ENCODE data around the gene FUCA1.

The FUCA1 gene

GRCh38 chr1:23909412-23909811 is 41.3 kb upstream of the FUCA1 start:
- 89% methylated on average over 10 of the region's 10 CpGs for WGBS
- H2BK15ac ChIP-seq (ENCODE audit: low read depth, poor library complexity, severe bottlenecking) = no peak overlapping the region
- DNase-seq = no peak

GRCh38 chr1:23908453-23909341 is 40.6 kb upstream of the FUCA1 start:
- no peak overlapping the region for H2BK120ac ChIP-seq (ENCODE audit: low read depth, low read length)
- no peak overlapping the region for H2AK5ac ChIP-seq (ENCODE audit: low read length, severe bottlenecking)
- H3K23ac ChIP-seq (ENCODE audit: low read length in 2 of 2) = no peak overlapping the region
- H3K4ac ChIP-seq (ENCODE audit: low read depth in 1 of 2, low read length in 2 of 2) = no peak overlapping the region
- H3K79me1 ChIP-seq (replicated peaks; ENCODE audit: low read length, poor library complexity, severe bottlenecking) = no peaks in the 10 kb centered on the region
- no peak overlapping the region for H3K14ac ChIP-seq (ENCODE audit: low read length in 2 of 2)
- no peak overlapping the region for H2BK5ac ChIP-seq (ENCODE audit: low read depth, low read length, poor library complexity, severe bottlenecking)
- peaks cover 27 to 69% of the 10 kb centered on the region in 2 experiments for H3K27me3 ChIP-seq (ENCODE audit: control insufficient read depth in 1 of 2, insufficient read depth in 1 of 2, low read length in 2 of 2)
- H2BK15ac ChIP-seq (ENCODE audit: low read depth, poor library complexity, severe bottlenecking) = no peak overlapping the region
- H3K9ac ChIP-seq (ENCODE audit: low read length) = no peak overlapping the region
- no peak overlapping the region for H4K91ac ChIP-seq (ENCODE audit: low read length)
- H4K8ac ChIP-seq (ENCODE audit: low read length) = no peak overlapping the region
- no peak overlapping the region for H2AFZ ChIP-seq (ENCODE audit: low read depth, low read length)
- no peak for DNase-seq
- H2BK12ac ChIP-seq (ENCODE audit: low read length in 2 of 2) = no peak overlapping the region
- H3K18ac ChIP-seq (ENCODE audit: low read depth in 1 of 2, low read length in 2 of 2) = no peak overlapping the region
- no peak overlapping the region for H3K4me2 ChIP-seq (ENCODE audit: low read length, poor library complexity, severe bottlenecking)
- 69% methylated on average over 8 of the region's 9 CpGs for WGBS
- no peak overlapping the region for H3K27ac ChIP-seq (ENCODE audit: low read length, poor library complexity, severe bottlenecking)
- no peaks in the 10 kb centered on the region for H3K4me1 ChIP-seq (ENCODE audit: control insufficient read depth, insufficient read depth, low read depth, low read length)
- no peaks in the 10 kb centered on the region for H3K9me3 ChIP-seq (ENCODE audit: control insufficient read depth, low read length)
- no peaks in the 10 kb centered on the region for H3K36me3 ChIP-seq (ENCODE audit: control insufficient read depth in 1 of 2, insufficient read depth in 2 of 2, low read depth in 1 of 2, low read length in 2 of 2)
- H3K4me3 ChIP-seq (ENCODE audit: insufficient read depth in 1 of 2, low read depth in 1 of 2, low read length in 2 of 2) = no peak overlapping the region

More at GRCh38 chr1:23909412-23909811, 41.3 kb upstream of the FUCA1 start:
- Histone ChIP-seq H3K36me3 (ENCODE audit: control insufficient read depth in 1 of 2, insufficient read depth in 2 of 2, low read depth in 1 of 2, low read length in 2 of 2) (no peaks in the 10 kb centered on the region), H2AFZ (ENCODE audit: low read depth, low read length) (no peak overlapping the region), H2BK5ac (ENCODE audit: low read depth, low read length, poor library complexity, severe bottlenecking) (no peak overlapping the region), H4K8ac (ENCODE audit: low read length) (no peak overlapping the region), H3K27me3 (ENCODE audit: control insufficient read depth in 1 of 2, insufficient read depth in 1 of 2, low read length in 2 of 2) (peaks cover 20 to 62% of the 10 kb centered on the region in 2 experiments), H3K23ac (ENCODE audit: low read length in 2 of 2) (no peak overlapping the region), H3K18ac (ENCODE audit: low read depth in 1 of 2, low read length in 2 of 2) (no peak overlapping the region), H3K4me3 (ENCODE audit: insufficient read depth in 1 of 2, low read depth in 1 of 2, low read length in 2 of 2) (no peak overlapping the region), H3K4ac (ENCODE audit: low read depth in 1 of 2, low read length in 2 of 2) (no peak overlapping the region), H3K79me1 (replicated peaks; ENCODE audit: low read length, poor library complexity, severe bottlenecking) (no peaks in the 10 kb centered on the region), H3K4me2 (ENCODE audit: low read length, poor library complexity, severe bottlenecking) (no peak overlapping the region), H2AK5ac (ENCODE audit: low read length, severe bottlenecking) (no peak overlapping the region), H3K14ac (ENCODE audit: low read length in 2 of 2) (no peak overlapping the region), H4K91ac (ENCODE audit: low read length) (no peak overlapping the region), H3K9ac (ENCODE audit: low read length) (no peak overlapping the region), H3K9me3 (ENCODE audit: control insufficient read depth, low read length) (no peaks in the 10 kb centered on the region), H2BK12ac (ENCODE audit: low read length in 2 of 2) (no peak overlapping the region), H3K27ac (ENCODE audit: low read length, poor library complexity, severe bottlenecking) (no peak overlapping the region), H2BK120ac (ENCODE audit: low read depth, low read length) (no peak overlapping the region), H3K4me1 (ENCODE audit: control insufficient read depth, insufficient read depth, low read depth, low read length) (no peaks in the 10 kb centered on the region)

- no peak overlapping the region for H3K27ac ChIP-seq (ENCODE audit: low read length, poor library complexity, severe bottlenecking)
- H3K4me1 ChIP-seq (ENCODE audit: control insufficient read depth, insufficient read depth, low read depth, low read length) = peaks cover 8% of the 10 kb centered on the region
- no peak overlapping the region for H3K14ac ChIP-seq (ENCODE audit: low read length in 2 of 2)
- H3K27me3 ChIP-seq (ENCODE audit: control insufficient read depth in 1 of 2, insufficient read depth in 1 of 2, low read length in 2 of 2) = peaks cover 43 to 73% of the 10 kb centered on the region in 2 experiments
- H2BK120ac ChIP-seq (ENCODE audit: low read depth, low read length) = no peak overlapping the region
- no peak overlapping the region for H4K8ac ChIP-seq (ENCODE audit: low read length)
- WGBS = 94% methylated on average over 1 of the region's 1 CpG
- H3K9ac ChIP-seq (ENCODE audit: low read length) = no peak overlapping the region
- peaks cover 0 to 3% of the 10 kb centered on the region in 2 experiments for H3K36me3 ChIP-seq (ENCODE audit: control insufficient read depth in 1 of 2, insufficient read depth in 2 of 2, low read depth in 1 of 2, low read length in 2 of 2)
- no peaks in the 10 kb centered on the region for H3K9me3 ChIP-seq (ENCODE audit: control insufficient read depth, low read length)
- DNase-seq = no peak
- H2BK12ac ChIP-seq (ENCODE audit: low read length in 2 of 2) = no peak overlapping the region
- H3K18ac ChIP-seq (ENCODE audit: low read depth in 1 of 2, low read length in 2 of 2) = no peak overlapping the region
- H2AFZ ChIP-seq (ENCODE audit: low read depth, low read length) = no peak overlapping the region
- H3K4ac ChIP-seq (ENCODE audit: low read depth in 1 of 2, low read length in 2 of 2) = no peak overlapping the region
- no peak overlapping the region for H3K23ac ChIP-seq (ENCODE audit: low read length in 2 of 2)
- no peak overlapping the region for H2BK5ac ChIP-seq (ENCODE audit: low read depth, low read length, poor library complexity, severe bottlenecking)
- H3K4me2 ChIP-seq (ENCODE audit: low read length, poor library complexity, severe bottlenecking) = no peak overlapping the region
- no peak overlapping the region for H2BK15ac ChIP-seq (ENCODE audit: low read depth, poor library complexity, severe bottlenecking)
- no peak overlapping the region for H4K91ac ChIP-seq (ENCODE audit: low read length)
- no peaks in the 10 kb centered on the region for H3K79me1 ChIP-seq (replicated peaks; ENCODE audit: low read length, poor library complexity, severe bottlenecking)
- no peak overlapping the region for H3K4me3 ChIP-seq (ENCODE audit: insufficient read depth in 1 of 2, low read depth in 1 of 2, low read length in 2 of 2)
- no peak overlapping the region for H2AK5ac ChIP-seq (ENCODE audit: low read length, severe bottlenecking)
These were observed 38.6 kb upstream of the FUCA1 start for GRCh38 chr1:23906731-23907130.

GRCh38 chr1:23905461-23906025 is 37.5 kb upstream of the FUCA1 start:
- Histone ChIP-seq H2BK15ac (ENCODE audit: low read depth, poor library complexity, severe bottlenecking) (no peak overlapping the region), H3K36me3 (ENCODE audit: control insufficient read depth in 1 of 2, insufficient read depth in 2 of 2, low read depth in 1 of 2, low read length in 2 of 2) (peaks cover 0 to 3% of the 10 kb centered on the region in 2 experiments), H3K18ac (ENCODE audit: low read depth in 1 of 2, low read length in 2 of 2) (no peak overlapping the region), H3K79me1 (replicated peaks; ENCODE audit: low read length, poor library complexity, severe bottlenecking) (no peaks in the 10 kb centered on the region), H2BK120ac (ENCODE audit: low read depth, low read length) (no peak overlapping the region), H3K14ac (ENCODE audit: low read length in 2 of 2) (peak overlapping the region in 1 of 2 experiments; percentile 48), H4K91ac (ENCODE audit: low read length) (no peak overlapping the region), H3K4me3 (ENCODE audit: insufficient read depth in 1 of 2, low read depth in 1 of 2, low read length in 2 of 2) (no peak overlapping the region), H3K4me2 (ENCODE audit: low read length, poor library complexity, severe bottlenecking) (no peak overlapping the region), H3K4ac (ENCODE audit: low read depth in 1 of 2, low read length in 2 of 2) (no peak overlapping the region), H3K9me3 (ENCODE audit: control insufficient read depth, low read length) (no peaks in the 10 kb centered on the region), H3K27me3 (ENCODE audit: control insufficient read depth in 1 of 2, insufficient read depth in 1 of 2, low read length in 2 of 2) (peaks cover 52 to 73% of the 10 kb centered on the region in 2 experiments), H2BK12ac (ENCODE audit: low read length in 2 of 2) (no peak overlapping the region), H2AFZ (ENCODE audit: low read depth, low read length) (no peak overlapping the region), H3K23ac (ENCODE audit: low read length in 2 of 2) (no peak overlapping the region), H2BK5ac (ENCODE audit: low read depth, low read length, poor library complexity, severe bottlenecking) (no peak overlapping the region), H3K4me1 (ENCODE audit: control insufficient read depth, insufficient read depth, low read depth, low read length) (peaks cover 8% of the 10 kb centered on the region), H4K8ac (ENCODE audit: low read length) (no peak overlapping the region), H3K9ac (ENCODE audit: low read length) (no peak overlapping the region), H2AK5ac (ENCODE audit: low read length, severe bottlenecking) (no peak overlapping the region), H3K27ac (ENCODE audit: low read length, poor library complexity, severe bottlenecking) (no peak overlapping the region)
- WGBS = 90% methylated on average over 3 of the region's 7 CpGs
- no peak for DNase-seq
